ENCODE data around the gene RTL5.

Gene RTL5

DNA sequence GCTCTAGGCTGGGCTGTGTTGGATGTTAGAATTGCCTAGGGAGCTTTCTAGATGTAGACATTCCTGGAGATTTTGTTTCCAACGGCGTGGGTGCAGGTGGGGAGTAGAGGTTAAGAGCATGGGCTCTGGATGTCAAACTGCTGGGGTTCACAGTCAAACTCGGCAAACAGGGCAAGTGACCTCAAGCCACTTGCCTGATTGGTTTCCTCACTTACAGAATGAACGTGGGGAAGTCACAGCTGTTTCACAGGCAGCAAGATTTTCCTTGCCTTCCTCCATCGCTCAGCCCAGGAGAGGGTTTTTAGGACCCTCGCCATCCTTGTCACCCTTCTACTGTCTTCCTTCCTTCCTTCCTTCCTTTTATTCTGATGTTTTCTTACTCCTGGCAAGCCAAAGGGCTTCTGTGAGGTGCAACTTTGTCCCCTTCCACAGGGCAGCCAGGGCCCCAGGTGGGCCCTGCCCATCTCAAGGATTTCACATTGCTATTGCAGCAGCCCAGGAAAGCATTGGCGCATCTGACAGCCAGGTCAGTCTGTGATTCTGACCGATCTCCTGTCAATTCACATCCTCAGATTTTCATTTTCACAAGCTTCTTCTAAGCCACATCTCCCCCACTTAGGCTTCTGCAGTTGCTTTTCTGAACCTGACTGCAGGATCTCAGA is 7.0 kb downstream of the RTL5 start:
- no peak for TF ChIP-seq GABPA (IDR thresholded peaks at IDR 0.05; ENCODE audit: low read depth)
- TF ChIP-seq CTCF (IDR thresholded peaks at IDR 0.05; ENCODE audit: insufficient read depth, low read length): no peak
- TF ChIP-seq SPI1 (IDR thresholded peaks at IDR 0.05; ENCODE audit: borderline replicate concordance, low read depth): no peak
- TF ChIP-seq, protein P1, sequence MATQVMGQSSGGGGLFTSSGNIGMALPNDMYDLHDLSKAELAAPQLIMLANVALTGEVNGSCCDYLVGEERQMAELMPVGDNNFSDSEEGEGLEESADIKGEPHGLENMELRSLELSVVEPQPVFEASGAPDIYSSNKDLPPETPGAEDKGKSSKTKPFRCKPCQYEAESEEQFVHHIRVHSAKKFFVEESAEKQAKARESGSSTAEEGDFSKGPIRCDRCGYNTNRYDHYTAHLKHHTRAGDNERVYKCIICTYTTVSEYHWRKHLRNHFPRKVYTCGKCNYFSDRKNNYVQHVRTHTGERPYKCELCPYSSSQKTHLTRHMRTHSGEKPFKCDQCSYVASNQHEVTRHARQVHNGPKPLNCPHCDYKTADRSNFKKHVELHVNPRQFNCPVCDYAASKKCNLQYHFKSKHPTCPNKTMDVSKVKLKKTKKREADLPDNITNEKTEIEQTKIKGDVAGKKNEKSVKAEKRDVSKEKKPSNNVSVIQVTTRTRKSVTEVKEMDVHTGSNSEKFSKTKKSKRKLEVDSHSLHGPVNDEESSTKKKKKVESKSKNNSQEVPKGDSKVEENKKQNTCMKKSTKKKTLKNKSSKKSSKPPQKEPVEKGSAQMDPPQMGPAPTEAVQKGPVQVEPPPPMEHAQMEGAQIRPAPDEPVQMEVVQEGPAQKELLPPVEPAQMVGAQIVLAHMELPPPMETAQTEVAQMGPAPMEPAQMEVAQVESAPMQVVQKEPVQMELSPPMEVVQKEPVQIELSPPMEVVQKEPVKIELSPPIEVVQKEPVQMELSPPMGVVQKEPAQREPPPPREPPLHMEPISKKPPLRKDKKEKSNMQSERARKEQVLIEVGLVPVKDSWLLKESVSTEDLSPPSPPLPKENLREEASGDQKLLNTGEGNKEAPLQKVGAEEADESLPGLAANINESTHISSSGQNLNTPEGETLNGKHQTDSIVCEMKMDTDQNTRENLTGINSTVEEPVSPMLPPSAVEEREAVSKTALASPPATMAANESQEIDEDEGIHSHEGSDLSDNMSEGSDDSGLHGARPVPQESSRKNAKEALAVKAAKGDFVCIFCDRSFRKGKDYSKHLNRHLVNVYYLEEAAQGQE (IDR thresholded peaks at IDR 0.05; ENCODE audit: insufficient replicate concordance, low read depth): no peak
- no peak for TF ChIP-seq POLR2AphosphoS5 (IDR thresholded peaks at IDR 0.05; ENCODE audit: low read depth)
- DNase-seq (ENCODE audit: low read depth in 1 of 2, low spot score in 1 of 2): no peak
- no peak overlapping the region; the same call in 1 of the 2 replicates for H3K27ac ChIP-seq (replicated peaks)
- H3K27me3 ChIP-seq (ENCODE audit: insufficient read depth, poor library complexity, severe bottlenecking): no peaks in the 10 kb centered on the region
- H3K4me3 ChIP-seq (replicated peaks; ENCODE audit: insufficient read depth, low read length): no peak overlapping the region

DNA sequence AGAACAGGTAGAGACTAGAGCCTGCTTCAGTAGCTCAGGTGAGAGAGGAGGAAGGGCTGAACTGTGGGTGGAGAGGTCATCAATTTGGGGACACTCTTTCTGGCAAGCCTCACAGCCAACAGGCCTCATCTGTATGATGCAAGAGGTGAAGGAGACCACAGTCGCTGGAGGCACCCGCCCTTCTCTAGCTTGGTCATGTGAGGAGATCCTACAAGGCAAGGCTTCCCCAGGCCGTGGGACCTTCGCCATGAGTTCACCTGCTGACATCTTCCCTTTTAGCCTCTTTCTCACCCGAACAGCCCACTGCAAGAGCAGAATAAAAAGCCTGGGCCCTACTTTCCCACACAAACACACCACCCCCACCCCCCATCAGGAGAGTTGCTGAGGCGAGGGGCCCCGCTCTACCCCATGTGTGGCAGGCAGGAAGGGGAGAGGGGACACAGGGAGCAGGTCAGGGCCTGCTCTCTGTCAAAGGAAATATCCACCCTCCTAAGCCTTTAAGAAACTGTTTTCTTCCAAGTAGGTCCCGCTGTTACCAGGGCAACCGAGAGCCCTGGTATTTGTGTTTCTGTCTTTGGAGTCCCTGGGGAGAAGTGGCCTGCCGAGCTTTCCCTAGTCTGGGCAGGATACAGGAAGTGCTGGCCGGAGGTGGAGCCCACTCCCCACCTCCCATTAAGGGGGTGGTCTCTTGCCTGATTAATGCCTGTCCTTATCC is 8.1 kb downstream of the RTL5 start:
- DNase-seq (ENCODE audit: low read depth in 1 of 2, low spot score in 1 of 2): peak; percentile 59 to 68

More for the DNA sequence above, 8.1 kb downstream of the RTL5 start:
- TF ChIP-seq SPI1 (IDR thresholded peaks at IDR 0.05; ENCODE audit: borderline replicate concordance, low read depth) (no peak), GABPA (IDR thresholded peaks at IDR 0.05; ENCODE audit: low read depth) (no peak), POLR2AphosphoS5 (IDR thresholded peaks at IDR 0.05; ENCODE audit: low read depth) (no peak), CTCF (IDR thresholded peaks at IDR 0.05; ENCODE audit: insufficient read depth, low read length) (no peak)
- TF ChIP-seq, protein P1 (IDR thresholded peaks at IDR 0.05; ENCODE audit: insufficient replicate concordance, low read depth): no peak
- Histone ChIP-seq H3K27ac (replicated peaks) (peak overlapping the region; percentile 66), H3K27me3 (ENCODE audit: insufficient read depth, poor library complexity, severe bottlenecking) (no peaks in the 10 kb centered on the region), H3K4me3 (replicated peaks; ENCODE audit: insufficient read depth, low read length) (no peak overlapping the region)

Data from HL-60 (cell line).